HG03521 (cell line): Measurements from ENCODE around the gene TRPM8.

Source experiments
- ATAC-seq: cut with Tn5 transposase; IDR thresholded peaks from one replicate; pipeline ENCODE4 v1.9.1; 2021; ENCODE audit warnings: mild to moderate bottlenecking, moderate library complexity; ENCODE audit not compliant: unreplicated experiment

TRPM8 gene

DNA sequence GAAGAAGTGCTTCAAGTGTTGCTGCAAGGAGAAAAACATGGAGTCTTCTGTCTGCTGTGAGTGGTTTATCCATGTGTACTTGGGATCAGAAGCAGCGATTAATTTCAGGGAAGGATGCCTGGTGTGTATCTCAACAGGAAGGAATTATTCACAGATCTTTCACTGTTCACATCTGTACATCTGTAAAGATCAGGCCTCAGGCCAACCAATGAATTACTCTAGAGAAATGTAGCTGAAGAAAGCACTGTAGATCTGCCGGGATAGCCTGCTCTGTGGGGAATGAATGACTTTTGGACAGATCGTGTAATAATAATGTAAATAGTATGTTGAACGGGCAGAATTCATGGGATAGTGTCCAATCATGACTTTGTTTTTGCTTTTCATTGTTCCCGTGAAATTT lies 79.3 kb downstream of the TRPM8 start:
- ATAC-seq = no peak

- ATAC-seq = no peak
Observed at GRCh38 chr2:233997707-233998106, 80.5 kb downstream of the TRPM8 start.

DNA sequence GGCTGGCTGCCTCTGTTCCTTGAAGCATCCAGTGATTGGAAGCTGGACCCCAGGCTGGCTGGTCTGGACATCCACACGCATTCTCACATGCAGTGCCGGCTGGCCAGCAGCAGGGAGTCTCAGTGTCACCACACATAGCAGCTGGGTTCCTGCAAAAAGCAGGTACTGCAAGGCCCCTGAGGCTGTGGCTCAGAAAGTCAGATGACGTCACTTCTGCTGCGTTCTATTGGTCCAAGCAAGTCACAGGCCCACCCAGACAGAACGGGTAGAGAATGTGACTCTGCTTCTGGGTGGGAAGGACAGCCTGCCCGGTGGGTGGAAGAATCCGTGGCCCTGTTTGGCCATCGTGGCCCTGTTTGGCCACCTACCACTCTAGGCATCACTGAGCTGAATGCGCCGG lies 82.0 kb downstream of the TRPM8 start:
- ATAC-seq = no peak

DNA sequence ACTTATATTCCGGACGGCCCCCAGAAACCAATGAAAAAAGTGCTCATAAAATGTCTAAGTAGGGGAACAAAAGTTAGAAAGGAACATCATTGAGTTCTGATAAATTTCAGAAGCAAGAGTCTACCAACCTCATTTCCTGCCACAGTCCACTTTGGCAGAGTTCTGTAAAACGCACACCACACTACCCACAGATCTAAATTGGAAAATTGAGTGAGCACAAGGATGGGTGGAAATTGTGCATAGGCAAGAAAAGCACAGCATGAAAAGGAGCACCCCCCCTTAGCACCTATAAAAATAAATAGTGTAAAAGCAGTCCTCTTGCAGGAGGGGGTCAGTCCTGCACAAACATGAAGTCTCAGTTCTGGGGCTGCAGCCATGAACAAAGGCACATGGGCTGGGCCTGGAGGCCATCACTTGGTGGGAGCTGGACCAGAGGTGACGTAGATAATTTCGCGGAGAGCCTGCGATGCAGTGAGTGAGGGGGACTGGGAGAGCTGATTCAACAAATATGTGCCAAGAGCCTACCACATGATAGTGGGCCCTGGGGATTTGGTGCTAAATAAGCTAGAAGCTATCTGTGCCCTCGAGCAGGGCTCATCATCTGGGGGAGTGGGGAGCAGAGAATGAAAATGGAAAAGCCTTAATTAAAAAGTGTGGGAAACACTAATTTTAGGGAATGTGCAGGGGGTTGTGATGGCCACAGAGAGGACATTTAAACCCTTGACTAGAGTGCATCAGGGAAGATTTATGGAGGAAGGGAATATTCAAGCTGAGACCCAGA lies 84.4 kb downstream of the TRPM8 start:
- ATAC-seq = no peak

GRCh38 chr2:234002281-234002680 lies 85.1 kb downstream of the TRPM8 start:
- ATAC-seq = no peak

- no peak for ATAC-seq
Observed at GRCh38 chr2:234003972-234004617, 86.9 kb downstream of the TRPM8 start.

GRCh38 chr2:234005126-234005525 lies 88.0 kb downstream of the TRPM8 start:
- no peak for ATAC-seq

GRCh38 chr2:234006501-234006900 lies 89.3 kb downstream of the TRPM8 start:
- ATAC-seq = no peak

DNA sequence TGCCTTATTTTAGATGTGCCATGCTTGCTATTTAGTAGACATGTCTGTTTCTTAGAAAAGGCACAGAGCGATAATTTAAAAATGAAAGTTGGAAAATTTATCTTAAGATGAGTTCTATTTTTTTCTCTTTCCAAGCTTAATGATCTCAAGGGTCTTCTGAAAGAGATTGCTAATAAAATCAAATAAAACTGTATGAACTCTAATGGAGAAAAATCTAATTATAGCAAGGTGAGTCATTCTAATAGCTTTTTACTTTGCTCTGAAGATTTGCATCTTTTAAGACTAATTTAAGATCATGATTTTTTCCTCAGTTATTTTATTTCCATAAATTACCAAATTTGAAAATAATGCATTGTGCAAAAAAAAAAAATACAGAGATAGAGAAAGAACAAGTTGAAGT lies 97.3 kb downstream of the TRPM8 start:
- no peak for ATAC-seq

GRCh38 chr2:234015861-234016260 lies 98.7 kb downstream of the TRPM8 start:
- ATAC-seq = no peak

- ATAC-seq = no peak
Observed at GRCh38 chr2:234019896-234020295, 102.7 kb downstream of the TRPM8 start.

GRCh38 chr2:234020332-234020731 lies 103.2 kb downstream of the TRPM8 start:
- no peak for ATAC-seq

DNA sequence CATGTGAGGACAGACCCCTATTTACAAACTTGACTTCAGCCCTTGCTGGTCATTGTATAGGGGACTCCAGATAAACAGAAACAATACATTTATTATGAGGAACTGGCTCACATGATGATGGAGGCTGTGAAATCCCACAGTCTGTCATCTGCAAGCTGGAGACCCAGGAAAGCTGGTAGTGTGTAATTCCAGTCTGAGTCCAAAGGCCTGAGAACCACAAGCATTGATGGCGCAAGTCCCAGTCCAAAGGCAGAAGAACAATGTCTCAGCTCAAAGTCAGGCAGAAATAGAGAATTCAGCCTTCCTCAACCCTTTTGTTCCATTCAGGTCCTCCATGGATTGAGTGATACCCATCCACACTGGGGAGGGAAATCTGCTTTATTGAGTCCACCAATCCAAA lies 105.3 kb downstream of the TRPM8 start:
- ATAC-seq = no peak

DNA sequence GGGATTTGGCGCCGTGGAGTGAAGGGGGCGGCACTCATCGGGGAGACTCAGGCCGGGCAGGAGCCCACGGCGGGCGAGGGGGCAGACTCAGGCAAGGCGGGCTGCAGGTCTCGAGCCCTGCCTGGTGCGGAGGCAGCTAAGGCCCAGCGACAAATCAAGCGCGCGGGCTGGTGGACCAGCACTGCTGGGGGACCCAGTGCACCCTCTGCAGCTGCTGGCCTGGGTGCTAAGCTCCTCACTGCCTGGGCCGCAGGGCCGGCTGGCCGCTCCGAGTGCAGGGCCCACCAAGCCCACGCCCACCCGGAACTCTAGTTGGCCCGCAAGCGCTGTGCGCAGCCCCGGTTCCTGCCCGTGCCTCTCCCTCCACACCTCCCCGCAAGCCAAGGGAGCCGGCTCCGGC lies 107.1 kb downstream of the TRPM8 start:
- no peak for ATAC-seq

DNA sequence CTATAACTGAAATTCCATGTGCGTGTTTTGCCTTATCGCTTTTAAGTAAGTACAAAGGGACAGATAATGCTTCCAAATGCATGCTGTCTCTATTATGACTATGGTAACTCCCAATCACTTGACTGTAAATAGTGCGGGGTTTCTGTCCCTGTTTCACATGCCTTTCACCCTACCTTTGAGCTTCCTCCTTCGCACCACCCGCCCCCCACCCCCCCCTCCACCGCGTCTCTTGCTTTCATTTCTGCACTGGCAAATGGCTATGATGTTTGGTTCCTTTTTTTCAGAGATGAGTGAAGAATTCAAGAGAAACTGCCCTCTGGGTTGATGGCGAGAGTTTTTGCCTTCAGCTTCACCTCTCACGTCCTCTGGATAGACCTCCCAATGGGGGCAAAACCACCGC lies 108.3 kb downstream of the TRPM8 start:
- ATAC-seq = no peak

DNA sequence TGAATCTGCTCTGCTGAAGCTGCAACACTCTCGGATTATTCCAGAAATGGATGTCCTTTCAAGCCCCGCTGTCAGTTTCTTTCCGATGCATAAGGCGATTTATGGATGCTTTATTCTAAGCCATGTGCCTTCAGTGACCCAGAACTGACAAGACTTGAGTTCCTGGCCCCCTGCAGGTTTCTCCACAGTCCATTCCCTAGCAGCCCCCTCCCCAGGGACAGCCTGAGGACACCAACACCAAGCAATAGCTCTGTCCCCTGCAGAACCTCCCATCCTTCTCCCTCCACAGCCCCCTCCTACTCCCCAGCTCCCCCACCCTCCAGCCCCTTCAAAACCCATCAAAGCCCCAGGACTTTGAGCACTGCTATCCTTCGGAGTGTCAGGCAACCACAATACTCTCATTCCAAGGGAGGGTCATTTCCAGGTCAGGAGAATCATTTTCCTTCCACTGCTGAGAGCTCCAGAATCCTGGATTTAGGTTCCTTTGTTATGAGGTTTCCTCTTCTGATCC lies 108.8 kb downstream of the TRPM8 start:
- ATAC-seq = no peak

DNA sequence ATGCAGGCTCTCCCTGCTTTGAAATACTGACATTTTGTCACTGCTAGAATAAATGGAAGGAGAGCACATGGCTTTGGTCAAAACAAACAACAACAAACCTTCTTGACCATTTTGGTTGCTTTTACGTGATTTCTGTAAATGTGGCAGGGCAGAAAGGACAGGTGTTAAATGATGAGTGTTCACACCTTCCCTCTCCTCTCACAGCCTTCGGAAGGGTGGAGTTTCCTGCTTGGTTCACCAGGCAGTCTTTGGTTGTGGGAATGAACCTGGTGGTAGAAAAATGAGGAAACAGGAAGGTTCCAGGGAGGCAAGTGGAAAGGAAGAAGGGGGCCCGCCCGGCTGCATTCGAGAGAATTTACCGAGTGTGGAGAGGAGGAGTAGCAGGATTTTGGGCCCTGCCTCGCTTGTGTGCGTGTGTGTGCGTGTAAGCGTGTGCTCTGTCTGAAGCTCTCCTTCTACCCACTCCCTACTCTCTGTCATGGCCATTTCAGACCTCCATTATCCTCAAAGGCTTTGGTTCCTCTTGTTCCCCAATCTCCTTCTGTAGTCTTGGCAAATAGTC lies 109.6 kb downstream of the TRPM8 start:
- ATAC-seq = no peak

GRCh38 chr2:234027641-234028040 lies 110.5 kb downstream of the TRPM8 start:
- ATAC-seq = no peak

- no peak for ATAC-seq
Observed at GRCh38 chr2:234029150-234029733, 112.1 kb downstream of the TRPM8 start.

GRCh38 chr2:234031207-234031606 lies 114.0 kb downstream of the TRPM8 start:
- no peak for ATAC-seq

DNA sequence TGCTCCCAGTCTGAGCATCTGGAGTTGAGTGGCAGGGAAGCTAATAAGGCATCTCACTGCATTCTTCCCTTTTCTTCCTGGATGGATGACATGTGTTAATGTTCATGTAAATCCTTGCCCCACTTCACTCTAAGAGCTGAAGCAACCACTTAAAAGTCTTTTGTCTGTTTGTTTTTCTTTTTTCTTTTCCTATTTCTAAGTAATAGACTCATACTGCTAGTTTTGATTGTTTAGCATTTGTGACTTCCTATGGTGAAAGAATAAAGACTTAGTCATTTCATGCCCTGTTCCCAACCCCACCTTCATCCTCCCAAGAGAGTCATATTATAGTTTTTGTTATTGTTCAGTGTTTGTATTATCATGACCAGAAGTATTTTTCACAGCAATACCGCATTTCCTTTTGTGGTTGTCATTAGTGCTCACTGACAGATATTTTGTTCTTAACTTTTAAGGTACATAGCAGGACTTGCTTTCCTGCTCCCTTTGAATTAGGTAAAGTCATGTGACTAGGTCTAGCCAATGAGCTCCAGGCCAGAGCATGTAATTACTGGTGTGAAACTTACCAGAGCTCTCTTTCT lies 115.2 kb downstream of the TRPM8 start:
- ATAC-seq = no peak
